DND-41 (cell line): ENCODE results near the gene NCOA3.

Experiments
- ATAC-seq: fragments of 200-7000 bp; cut with Tn5 transposase; 3 replicates; pipeline ENCODE4 v1.9.1; 2021; ENCODE audit warnings: low read depth; ENCODE audit not compliant: insufficient read depth
- DNase-seq: peaks from one replicate; pipeline ENCODE4 v3.0.0-alpha.2; 2020
- H2AFZ ChIP-seq: 2 replicates; pipeline ENCODE4 v1.6.0; 2012; ENCODE audit warnings: low read depth, low read length
- H3K27ac ChIP-seq: 2 replicates; pipeline ENCODE4 v1.5.1; 2012; ENCODE audit warnings: low read length, inconsistent platforms
- H3K27me3 ChIP-seq: fragments of 200-600 bp; sonication (generic); 2 replicates; pipeline ENCODE4 v1.6.0; 2012; ENCODE audit warnings: low read length, mild to moderate bottlenecking, inconsistent platforms; ENCODE audit not compliant: insufficient read depth, poor library complexity
- H3K36me3 ChIP-seq: 2 replicates; pipeline ENCODE4 v1.5.1; 2012; ENCODE audit warnings: low read length, inconsistent platforms; ENCODE audit not compliant: insufficient read depth
- H3K4me1 ChIP-seq: 2 replicates; pipeline ENCODE4 v1.5.1; 2012; ENCODE audit warnings: mild to moderate bottlenecking, low read length; ENCODE audit not compliant: insufficient read depth
- H3K4me2 ChIP-seq: 2 replicates; pipeline ENCODE4 v1.6.0; 2012; ENCODE audit warnings: mild to moderate bottlenecking, moderate library complexity, low read length, inconsistent platforms; ENCODE audit not compliant: insufficient read depth
- H3K4me3 ChIP-seq, 2 experiments: fragments of 200-600 bp in 1 of 2; shearing (Covaris generic) in 1 of 2; 2 replicates each; pipeline ENCODE4 v1.5.1; 2012 to 2016; ENCODE audit warnings: inconsistent platforms in 2 of 2, low read length in 2 of 2, mild to moderate bottlenecking in 2 of 2, low read depth in 1 of 2, moderate library complexity in 1 of 2
- H3K79me2 ChIP-seq: 2 replicates; pipeline ENCODE4 v1.6.0; 2012; ENCODE audit warnings: low read length, inconsistent platforms; ENCODE audit not compliant: insufficient read depth
- H3K9ac ChIP-seq: 2 replicates; pipeline ENCODE4 v1.6.0; 2012; ENCODE audit warnings: low read depth, mild to moderate bottlenecking, inconsistent platforms, low read length, moderate library complexity
- H3K9me3 ChIP-seq: 2 replicates; pipeline ENCODE4 v1.5.1; 2012; ENCODE audit warnings: low read length, moderate library complexity, mild to moderate bottlenecking, inconsistent platforms; ENCODE audit not compliant: insufficient read depth, severe bottlenecking
- H4K20me1 ChIP-seq: 2 replicates; pipeline ENCODE4 v1.6.0; 2012; ENCODE audit warnings: low read length; ENCODE audit not compliant: insufficient read depth
- CTCF ChIP-seq: IDR thresholded peaks from 2 replicates; pipeline ENCODE4 v1.5.1; 2012; ENCODE audit warnings: borderline replicate concordance, low read length, moderate library complexity, mild to moderate bottlenecking; ENCODE audit not compliant: poor library complexity, severe bottlenecking; ENCODE audit errors: extremely low read depth
- EZH2 ChIP-seq: IDR thresholded peaks from 3 replicates; pipeline ENCODE4 v1.6.1; 2012; ENCODE audit warnings: borderline replicate concordance, low read depth, mild to moderate bottlenecking, moderate library complexity, low read length, inconsistent platforms; ENCODE audit not compliant: severe bottlenecking

The NCOA3 gene

GRCh38 chr20:47509104-47509661, 7.5 kb downstream of the NCOA3 start:
- H3K4me3 ChIP-seq = no peak overlapping the region
- H3K4me1 ChIP-seq = peaks cover 17% of the 10 kb centered on the region; the same call in 1 of the 2 replicates
- peaks cover 84% of the 10 kb centered on the region for H3K79me2 ChIP-seq
- ATAC-seq (no peak), DNase-seq (no peak)
- no peaks in the 10 kb centered on the region for H3K27me3 ChIP-seq
- H3K36me3 ChIP-seq = no peaks in the 10 kb centered on the region
- H2AFZ ChIP-seq = no peak overlapping the region
- no peak overlapping the region for H3K27ac ChIP-seq
- H3K9ac ChIP-seq = no peak overlapping the region
- peaks cover 9% of the 10 kb centered on the region; the same call in 1 of the 2 replicates for H4K20me1 ChIP-seq
- no peaks in the 10 kb centered on the region for H3K9me3 ChIP-seq
- no peak overlapping the region for H3K4me2 ChIP-seq
- TF ChIP-seq EZH2 = no peak
- no peak for TF ChIP-seq CTCF

- no peak overlapping the region for H2AFZ ChIP-seq
- H3K27me3 ChIP-seq = no peaks in the 10 kb centered on the region
- H3K36me3 ChIP-seq = no peaks in the 10 kb centered on the region
- H3K4me2 ChIP-seq = no peak overlapping the region
- no peak overlapping the region for H3K27ac ChIP-seq
- TF ChIP-seq EZH2 = no peak
- no peak for TF ChIP-seq CTCF
- H3K4me3 ChIP-seq = no peak overlapping the region
- H3K9ac ChIP-seq = no peak overlapping the region
- H4K20me1 ChIP-seq = peaks cover 9% of the 10 kb centered on the region; the same call in 1 of the 2 replicates
- ATAC-seq (no peak), DNase-seq (no peak)
- H3K9me3 ChIP-seq = no peaks in the 10 kb centered on the region
- peaks cover 84% of the 10 kb centered on the region for H3K79me2 ChIP-seq
- peaks cover 15% of the 10 kb centered on the region; the same call in 1 of the 2 replicates for H3K4me1 ChIP-seq
Observed at GRCh38 chr20:47509685-47510084, 8.0 kb downstream of the NCOA3 start.

DNA sequence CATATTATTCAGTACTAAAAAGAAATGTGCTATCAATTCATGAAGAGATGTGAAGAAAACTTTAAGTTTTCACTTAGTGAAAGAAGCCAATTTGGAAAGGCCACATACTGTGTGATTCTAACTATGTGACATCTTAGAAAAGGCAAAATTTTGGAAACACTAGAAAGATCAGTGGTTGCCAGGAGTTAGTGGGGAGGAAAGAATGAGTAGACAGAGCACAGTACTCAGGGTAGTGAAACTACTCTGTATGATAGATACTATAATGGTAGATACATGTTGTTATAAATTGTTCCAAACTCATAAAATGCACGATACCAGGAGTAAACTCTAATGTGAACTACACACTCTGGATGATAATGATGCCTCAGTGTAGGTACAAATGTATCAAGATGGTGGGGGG, 14.2 kb downstream of the NCOA3 start:
- no peaks in the 10 kb centered on the region for H3K4me1 ChIP-seq
- no peak overlapping the region for H2AFZ ChIP-seq
- H3K27ac ChIP-seq = no peak overlapping the region
- ATAC-seq (no peak), DNase-seq (no peak)
- peaks cover 12% of the 10 kb centered on the region for H3K36me3 ChIP-seq
- no peaks in the 10 kb centered on the region for H3K27me3 ChIP-seq
- peaks cover 7% of the 10 kb centered on the region for H3K9me3 ChIP-seq
- H3K4me2 ChIP-seq = no peak overlapping the region
- no peak overlapping the region for H3K4me3 ChIP-seq
- no peak for TF ChIP-seq EZH2
- TF ChIP-seq CTCF = no peak
- no peaks in the 10 kb centered on the region; the same call in 1 of the 2 replicates for H4K20me1 ChIP-seq
- H3K9ac ChIP-seq = no peak overlapping the region
- H3K79me2 ChIP-seq = peaks cover 75% of the 10 kb centered on the region
